A172 (cell line): ENCODE measurements around the gene RAD51B. TPM values are rescaled to one million over a fixed set of nuclear protein-coding genes. Genes with fewer than 3 reads are reported as not detected.
"Not testable (repeated sequence)": the region's sequence is repeated elsewhere in the genome, so short reads cannot be mapped to it uniquely, and the experiment has no call there.

Source experiments
- DNase-seq: peaks from one replicate; pipeline ENCODE4 v3.0.0-alpha.2; 2015; ENCODE audit warnings: low spot score
- total RNA-seq: library from RNA; depleted of rRNA; stranded (reverse); fragments of >200 nt; shearing (Covaris generic); gene quantifications from 2 replicates; pipeline ENCODE4 v1.2.3, GENCODE V29; 2014

The RAD51B gene
- total RNA-seq, 1 experiment from 2014 or later = 17.6 TPM

DNA sequence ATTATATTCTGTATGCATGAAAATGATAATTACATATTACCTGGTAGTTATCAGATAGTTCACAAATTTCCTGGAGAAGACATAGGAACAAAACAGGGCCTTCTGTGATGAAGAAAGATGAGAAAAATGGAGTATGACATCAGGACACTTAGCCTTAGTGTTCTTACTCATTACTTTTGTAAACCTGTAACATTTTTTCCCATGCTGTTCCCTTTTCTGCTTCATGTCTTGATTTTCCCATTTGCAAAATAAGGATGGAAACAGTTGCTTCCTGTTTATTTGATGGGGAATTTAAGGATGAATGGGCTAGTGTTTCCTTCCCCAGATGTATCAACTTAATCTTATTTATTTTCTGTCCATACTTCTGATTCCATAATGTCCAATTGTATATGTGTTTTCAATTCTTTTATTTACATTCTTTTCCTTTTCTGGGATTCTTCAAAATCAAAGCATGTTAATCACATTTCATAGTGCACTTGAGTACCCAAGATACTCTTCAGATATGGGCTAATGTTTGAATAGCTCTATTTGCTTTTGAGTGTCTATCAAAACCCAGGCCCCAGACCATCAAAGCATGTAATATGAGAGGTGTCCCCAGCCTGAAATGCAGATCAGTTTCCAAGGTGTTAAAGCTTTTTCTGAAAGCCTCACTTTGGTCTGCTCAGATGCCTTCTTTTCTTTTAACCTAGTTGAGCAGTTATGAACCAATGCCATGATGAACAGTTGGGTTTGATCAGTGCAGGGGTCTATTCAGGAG, 260.5 kb downstream of the RAD51B start:
- no peak for DNase-seq

DNA sequence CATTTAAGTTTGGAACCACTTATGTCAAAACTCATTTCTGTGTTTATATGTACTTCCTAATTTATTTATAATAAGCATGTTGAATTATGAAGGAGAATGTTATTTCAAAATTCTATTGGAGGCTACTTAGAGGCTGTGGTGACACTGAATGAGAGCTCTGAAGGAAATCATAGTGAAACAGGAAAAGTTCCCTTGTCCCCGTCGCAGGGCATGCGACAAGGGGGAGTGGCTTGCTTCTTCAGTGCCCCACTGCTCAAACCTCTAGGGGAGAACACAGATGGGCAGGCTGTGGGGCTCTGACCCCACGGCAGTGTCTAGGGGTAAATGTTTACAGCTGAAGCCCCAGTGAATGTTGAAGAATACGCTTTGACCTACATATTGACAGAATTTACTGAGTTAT, 261.9 kb downstream of the RAD51B start:
- DNase-seq = no peak

DNA sequence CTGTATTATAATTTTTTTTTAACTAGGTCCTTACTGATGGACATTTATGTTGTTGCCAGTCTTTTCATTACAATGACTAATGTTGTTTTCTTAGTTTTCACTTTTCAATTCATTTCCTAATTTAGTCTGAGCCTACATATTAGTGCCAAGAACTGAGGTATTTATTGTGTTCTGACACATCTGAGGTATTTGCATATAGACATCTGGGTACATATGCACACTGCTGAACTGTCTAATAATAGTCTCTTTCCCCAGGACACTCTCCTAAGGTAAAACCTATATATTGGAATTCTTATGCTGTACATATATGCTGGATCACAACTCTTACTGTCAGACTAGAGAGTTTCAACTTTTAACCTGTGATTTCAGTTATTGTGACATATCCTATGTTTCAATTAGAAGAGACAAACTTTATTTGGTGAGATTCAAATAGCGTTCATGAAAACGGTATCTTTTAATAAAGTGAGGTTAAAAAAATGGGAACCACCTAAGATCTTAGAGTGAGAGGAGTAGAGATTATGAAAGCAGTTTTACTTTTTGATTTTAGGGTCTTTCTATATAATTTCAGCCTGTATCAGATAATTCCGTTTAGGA, 263.2 kb downstream of the RAD51B start:
- no peak for DNase-seq

DNA sequence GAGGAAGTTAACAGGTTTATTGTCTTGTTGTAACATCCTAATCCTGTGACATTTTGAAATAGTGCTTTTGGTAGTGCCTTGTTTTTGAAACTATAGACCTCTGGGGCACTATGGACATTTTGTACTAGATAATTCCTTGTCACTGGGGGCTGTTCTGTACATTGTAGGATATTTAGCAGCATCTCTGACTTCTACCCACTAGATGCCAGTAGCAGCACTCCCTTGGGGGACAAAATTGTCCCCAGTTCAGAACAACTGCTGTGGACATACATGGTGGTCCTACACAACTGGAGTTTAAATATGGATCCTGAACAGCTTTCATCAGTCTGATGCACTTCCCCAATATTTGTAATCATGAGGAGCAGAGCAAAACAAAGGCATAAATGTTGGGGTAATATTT, 264.7 kb downstream of the RAD51B start:
- no peak for DNase-seq

DNA sequence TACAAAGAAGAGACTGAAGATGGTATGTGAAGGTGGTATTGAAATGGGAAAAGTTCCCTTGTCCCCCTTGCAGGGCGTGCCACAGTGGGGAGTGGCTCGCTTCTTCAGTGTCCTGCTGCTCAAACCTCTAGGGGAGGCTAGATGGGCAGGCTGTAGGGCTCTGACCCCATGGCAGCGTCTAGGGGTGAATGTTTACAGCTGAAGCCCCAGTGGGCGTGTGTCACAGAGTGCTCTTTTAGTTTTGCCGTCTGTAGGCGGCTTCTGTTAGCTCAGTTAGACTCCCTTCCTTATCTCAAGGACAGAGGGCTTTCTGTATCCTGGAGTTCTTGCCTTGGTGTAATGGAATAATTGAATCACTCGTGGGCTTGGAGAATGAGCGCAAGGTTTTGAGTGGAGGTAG, 266.2 kb downstream of the RAD51B start:
- DNase-seq = no peak

DNA sequence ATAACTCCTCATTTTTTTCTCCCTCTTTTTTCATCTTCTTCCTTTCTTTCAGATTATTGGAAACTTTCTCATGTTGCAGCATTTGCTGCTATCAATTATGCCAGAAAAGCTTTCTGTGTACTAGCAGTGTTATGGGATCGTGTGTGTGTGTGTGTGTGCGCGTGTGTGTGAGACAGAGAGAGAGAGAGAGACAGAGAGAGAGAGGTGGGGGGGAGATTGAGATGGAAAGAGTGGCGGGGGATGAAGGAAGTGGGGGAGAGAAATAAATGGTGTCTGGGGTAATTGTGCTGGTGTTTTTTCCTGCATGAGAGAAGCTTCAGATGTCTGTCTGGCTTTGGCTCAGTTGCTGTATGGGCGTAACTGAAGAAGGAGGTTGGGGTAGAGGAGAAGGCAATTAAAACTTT, 268.9 kb downstream of the RAD51B start:
- DNase-seq = peak; percentile 42

DNA sequence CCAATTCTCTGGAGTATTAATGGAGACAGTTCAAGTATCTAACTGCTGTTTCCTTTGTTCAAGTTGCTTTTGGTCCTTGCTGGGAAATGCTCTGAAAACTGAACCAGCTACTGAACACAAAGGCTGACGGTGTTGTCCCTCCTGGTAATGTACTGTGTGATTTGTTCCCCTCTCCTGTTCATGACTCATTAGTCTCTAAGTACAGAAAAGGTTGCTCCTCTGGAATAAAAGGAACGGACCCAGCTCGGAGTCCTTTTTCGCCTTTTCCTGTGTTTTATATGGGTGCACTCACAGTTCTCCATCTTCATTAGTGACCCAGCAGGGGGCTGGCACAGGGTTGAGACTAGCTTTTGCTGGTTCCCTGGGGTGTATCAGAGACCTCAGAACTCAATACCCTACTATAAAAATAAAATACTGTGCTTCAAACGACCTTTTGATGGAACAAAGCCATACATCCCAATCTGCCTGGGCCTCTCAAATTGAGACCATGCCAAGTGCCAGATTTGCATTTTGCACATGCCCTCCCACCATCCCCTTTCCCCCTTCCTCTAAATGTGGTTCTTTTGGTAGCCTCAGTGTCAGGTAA, 269.7 kb downstream of the RAD51B start:
- DNase-seq = peak; percentile 88

DNA sequence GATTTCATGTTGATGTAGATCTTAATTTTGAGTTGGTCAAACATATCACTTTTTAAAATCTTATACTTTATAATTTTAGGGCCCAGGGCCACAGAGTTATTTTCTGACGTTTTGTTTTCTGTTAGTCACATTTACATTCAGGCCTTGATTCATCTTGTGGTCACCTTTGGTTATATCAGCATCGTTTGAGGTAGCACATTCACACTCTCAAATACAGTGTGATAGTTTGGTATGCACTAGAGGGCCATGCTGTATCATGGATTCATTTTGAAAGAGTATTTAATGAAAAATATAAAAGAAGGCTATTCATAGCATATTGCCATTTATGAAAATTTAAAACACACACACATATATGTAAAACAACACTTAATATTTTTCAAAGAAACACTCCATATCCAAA, 274.6 kb downstream of the RAD51B start:
- peak; percentile 32 for DNase-seq

DNA sequence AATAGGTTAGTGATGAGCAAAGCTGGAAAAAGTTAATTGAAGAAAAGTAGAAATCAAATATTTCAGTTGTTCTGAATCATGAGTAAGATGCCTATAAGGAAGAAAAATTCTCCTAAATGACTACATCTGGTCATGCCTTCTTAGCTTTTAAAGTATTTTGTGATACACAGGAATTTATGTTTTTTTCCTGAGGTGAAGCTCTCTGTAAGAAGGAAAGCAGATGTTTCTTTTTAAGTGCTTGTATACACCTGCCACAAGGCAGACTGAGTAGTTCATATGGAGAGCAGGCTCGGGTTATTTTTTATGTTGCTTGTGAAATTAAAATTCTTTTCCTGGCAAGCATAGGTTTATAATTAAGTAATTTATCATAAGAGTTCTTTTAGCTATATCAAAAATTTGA, 275.2 kb downstream of the RAD51B start:
- DNase-seq = no peak

DNA sequence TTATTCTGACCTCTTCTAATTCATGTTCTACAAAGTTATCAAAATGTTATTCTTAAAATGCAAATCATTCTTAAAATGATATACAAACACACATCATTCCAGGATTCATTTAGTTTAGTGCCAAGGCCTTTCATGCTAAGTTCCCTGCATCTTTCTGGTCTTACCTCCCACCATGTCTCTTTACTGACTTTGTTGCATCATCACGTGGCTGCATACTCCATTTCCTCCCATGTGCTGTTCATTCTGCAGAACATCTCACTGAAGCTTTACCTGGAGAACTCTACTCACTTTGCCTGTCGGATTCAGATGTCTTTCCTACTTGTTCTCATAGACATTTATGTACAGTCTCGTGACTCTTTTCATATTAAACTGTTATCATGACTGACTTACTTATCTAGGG, 278.1 kb downstream of the RAD51B start:
- no peak for DNase-seq

DNA sequence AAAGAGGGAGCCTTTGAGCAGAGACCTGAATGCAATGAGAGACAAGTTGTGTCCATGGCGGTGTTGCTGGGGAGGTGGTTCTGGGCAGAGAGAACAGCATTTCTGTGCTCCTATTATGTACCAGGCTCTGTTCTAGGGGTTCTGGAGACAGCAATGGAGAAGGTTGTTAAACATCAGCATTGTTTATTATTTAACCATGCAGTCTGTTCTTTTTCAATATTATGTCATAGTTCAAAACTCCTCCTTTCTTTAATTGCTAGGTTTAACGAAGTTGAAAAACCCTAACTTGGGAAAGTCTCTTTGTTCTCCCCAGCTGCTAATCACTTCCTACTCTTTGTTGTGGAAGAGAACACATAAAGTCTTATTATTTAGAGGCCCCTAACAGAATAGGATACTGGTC, 279.3 kb downstream of the RAD51B start:
- no peak for DNase-seq

DNA sequence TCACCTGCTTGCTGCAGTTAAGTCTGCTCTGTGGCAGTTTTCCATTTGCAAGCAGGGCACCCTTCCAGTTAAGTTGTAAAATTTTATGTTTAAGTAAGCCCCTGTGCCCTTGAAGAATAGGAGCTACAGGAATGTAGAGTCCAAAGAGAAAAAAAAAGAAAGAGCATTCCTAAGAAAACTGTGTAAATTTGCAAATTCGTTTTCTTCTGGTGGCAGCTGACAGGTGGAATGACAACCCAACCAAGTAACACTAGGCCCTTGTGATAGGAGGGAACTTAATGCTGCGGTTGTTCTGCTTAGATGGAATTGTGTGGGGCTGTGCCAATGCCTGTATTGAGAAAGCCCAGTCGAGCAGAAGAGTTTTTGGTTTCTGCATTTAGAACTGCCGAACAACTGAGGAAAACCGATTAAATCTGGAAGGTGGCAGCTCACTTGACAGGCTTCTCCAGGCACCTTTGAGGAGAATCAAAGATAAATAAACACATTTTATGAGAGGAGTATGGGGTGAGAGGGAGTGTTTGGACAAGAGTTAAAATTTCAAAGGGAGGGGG, 280.0 kb downstream of the RAD51B start:
- no peak for DNase-seq

DNA sequence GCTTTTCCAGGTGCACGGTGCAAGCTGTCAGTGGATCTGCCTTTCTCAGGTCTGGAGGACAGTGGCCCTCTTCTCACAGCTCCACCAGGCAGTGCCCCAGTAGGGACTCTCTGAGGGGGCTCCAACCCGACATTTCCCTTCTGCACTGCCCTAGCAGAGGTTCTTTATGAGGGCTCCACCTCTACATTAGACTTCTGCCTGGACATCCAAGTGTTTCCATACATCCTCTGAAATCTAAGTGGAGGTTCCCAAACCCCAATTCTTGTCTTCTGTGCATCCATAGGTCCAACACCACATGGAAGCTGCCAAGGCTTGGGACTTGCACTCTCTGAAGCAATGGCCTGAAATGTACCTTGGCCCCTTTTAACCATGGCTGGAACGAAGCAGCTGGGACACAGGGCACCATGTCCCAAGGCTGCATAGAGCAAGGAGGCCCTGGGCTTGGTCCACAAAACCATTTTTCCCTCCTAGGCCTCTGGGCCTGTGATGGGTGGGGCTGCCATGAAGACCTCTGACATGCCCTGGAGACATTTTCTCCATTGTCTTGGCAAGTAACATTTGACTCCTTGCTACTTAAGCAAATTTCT, 282.2 kb downstream of the RAD51B start:
- not testable (repeated sequence) for DNase-seq

DNA sequence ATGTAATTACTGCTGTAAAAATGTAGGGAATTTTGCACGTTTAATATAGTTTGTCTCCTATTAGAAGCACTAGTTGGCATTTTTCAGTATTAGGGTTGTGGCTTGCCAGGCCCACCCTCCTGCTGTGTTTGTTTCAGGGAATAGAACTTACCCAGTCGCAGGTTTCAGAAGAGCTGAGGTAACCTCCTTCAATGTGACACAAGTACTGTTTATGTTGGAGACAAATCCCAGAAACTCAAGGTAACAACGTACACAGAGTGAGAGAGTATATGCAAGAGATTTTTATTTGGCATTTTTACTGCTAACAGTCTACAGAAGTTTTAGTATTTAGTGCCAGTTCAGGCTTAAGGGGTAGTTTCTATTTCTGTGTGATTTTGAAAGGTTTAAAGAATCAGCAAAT, 284.3 kb downstream of the RAD51B start:
- DNase-seq = no peak

DNA sequence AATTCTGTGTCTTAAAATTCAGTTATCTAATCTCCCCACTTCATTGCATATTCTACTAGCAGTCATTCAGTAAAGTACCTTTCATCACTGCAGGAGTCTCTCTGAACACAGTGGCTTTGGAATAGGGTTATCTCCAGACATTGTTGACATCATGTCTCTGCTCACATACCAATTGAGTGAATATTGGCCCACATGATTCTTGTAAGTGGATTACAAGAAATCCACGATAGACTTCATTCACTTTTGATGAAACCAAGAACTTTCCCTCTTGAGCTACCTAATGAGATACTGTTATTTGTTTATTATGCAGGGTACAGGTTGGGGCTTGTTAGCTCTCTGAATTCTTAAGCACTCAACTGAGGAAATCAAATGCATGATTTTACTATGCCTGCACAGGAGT, 284.9 kb downstream of the RAD51B start:
- DNase-seq = peak; percentile 76

DNA sequence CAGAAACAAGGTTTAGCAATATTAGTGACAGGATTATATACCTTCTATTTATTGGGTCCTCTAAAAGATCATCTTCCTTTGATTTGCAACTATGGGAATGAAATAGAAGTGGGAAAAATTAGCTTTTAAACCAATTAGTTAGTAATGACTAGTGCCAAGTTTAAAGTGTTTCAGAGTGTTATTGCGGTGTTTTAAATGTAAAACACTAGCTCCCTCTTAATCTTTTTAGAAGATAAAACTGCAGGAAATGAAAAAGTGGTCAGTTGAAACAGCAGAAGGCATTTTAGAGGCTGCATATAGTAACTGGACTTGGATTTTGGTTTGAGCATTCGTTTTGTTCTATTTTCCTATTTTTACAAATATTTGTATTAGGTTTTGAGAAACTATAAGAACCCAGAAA, 286.2 kb downstream of the RAD51B start:
- no peak for DNase-seq

DNA sequence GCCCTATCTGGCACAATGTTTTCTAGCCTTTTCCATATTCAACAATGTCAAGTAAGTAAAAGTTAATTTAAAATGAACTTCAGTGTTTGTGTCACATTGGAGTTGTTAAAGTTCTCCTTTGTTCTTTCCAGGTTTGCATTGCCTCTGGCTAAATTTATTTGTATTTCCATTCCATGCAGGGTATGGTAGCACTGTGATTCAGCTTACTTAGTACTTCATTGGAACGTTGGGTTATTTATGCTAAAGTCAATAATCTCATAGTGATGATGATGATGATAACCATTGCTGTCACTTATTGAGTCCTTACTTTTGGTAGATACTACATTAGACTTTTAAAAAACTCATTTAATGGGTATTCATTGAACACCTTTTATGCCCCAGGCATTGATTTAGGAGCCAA, 286.9 kb downstream of the RAD51B start:
- DNase-seq = no peak

DNA sequence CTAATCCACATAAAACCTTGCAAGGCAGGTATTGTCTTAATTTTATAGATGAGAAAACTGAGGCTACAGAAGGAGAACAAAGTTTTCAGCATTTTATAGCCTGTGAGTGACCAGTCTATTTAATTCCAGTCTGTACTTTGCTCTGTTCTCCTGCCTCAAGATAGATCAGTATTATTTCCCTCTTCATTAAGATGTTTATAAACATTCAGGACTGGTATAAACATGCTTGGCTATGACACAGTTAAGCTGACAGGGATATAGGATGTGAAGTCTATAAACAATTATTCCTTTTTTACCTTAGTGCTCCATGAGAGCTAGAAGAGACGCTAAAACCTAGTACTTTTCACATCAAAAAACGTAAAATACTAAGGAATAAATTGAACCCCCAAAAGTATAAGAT, 287.3 kb downstream of the RAD51B start:
- DNase-seq = no peak

DNA sequence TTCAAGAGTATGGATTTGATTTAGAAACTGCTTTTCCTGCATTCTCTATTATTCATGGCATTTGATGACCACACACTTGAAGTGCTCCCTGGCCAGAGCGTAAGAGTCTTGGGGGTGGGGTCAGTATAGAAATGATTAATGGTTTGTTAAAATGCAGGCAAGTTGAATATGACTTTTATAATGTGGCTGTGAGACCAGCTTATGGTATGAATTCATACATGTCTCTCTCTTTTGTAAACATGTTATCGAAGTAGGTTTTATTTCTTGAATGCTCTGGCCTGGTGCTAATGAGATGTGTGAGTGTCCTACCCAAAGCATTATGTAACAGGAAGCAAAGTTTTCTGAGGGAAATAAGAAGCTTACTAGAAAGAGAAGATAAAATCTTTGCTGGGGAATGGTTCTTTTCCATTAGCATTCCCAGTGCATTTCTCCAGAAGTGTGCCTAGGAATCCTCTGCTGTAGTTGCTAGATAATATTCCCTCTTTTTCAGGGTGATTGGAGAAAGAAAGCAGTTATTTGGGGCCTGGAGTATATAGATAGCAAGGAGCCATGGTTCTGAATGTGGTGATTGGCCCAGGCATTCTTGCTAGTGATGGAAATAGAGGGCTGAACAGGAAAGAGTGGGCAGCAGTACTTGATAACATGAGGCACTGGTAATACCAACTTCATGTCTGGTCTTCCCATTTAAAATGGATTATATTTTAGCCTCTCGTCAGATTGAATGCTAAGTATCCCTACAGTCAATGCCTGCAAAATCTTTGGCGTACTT, 289.7 kb downstream of the RAD51B start:
- DNase-seq = no peak

DNA sequence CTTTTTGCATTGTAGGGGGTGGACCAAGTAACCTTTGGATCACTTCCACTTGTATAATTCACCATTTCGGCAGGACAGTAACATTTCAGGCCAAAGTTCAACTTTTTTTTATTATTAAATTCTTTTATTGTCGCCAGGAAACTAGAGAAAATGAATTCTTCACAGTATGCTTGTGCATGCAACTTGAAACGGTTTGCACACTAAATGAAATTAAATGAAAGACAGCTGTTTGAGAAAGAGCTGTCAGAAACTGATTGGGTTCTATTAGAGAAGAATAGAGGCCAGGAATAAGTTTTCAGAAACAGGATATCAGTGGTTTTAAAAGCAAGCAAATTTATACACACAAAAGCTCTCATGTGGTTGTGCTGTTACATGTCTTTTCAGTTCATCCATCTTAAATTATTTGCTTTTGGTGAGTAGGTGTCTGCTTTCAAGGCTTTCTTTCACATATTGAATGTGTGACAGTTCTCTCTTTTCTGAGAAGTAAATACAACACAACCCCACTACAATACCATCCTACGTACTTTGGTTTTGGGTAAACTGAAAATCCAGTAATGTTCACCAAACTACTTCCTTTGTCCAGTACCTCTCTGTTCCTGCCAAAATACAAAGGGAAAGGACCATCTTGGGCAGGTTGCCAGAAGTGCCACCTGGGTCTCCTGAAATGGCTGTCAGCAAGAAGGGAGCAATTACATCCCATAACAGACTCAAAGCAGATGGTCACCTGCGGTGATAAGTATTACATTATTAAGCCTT, 291.7 kb downstream of the RAD51B start:
- DNase-seq = no peak

DNA sequence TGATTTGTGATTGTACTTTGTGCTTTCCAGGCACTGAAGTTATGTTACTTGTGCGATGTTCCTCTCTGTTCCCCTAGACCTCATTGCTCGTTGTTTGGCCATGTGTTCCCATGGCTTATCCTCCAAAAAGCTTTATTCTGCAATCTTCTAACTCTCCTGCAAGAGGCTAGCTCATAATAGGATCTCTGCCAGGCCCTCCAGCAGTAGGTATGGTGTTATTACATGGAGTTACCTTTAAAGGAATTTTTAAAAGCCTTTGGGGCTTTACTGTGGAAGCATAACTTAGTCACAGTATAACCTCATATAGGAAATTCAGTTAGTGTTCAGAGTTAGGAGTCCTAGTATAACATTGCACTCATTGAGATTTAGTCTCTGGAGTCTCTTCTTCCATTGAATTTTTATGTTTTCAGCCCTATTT, 292.3 kb downstream of the RAD51B start:
- DNase-seq = no peak
